ENCODE results near the gene FADS3. TPM values are rescaled to one million over a fixed set of nuclear protein-coding genes. Genes with fewer than 3 reads are reported as not detected.

FADS3 gene
- total RNA-seq, 6 donors from 2014 or later: 34.4 to 138 (median 106) TPM

- H3K4me3 ChIP-seq: no peak overlapping the region
- no peaks in the 10 kb centered on the region for H3K36me3 ChIP-seq
- peaks cover 23 to 43% (median 28%) of the 10 kb centered on the region in 4 donors for H3K4me1 ChIP-seq
- no peak for DNase-seq
- peaks cover 0 to 8% (median 3%) of the 10 kb centered on the region in 4 donors for H3K27me3 ChIP-seq
- TF ChIP-seq EP300 (IDR thresholded peaks at IDR 0.05) (no peak), CTCF (IDR thresholded peaks at IDR 0.05) (no peak), POLR2A (IDR thresholded peaks at IDR 0.05) (no peak), POLR2AphosphoS5 (IDR thresholded peaks at IDR 0.05) (no peak)
- H3K27ac ChIP-seq: peak overlapping the region in 1 of 4 donors; percentile 15
- H3K9me3 ChIP-seq: no peaks in the 10 kb centered on the region
- no peak for ATAC-seq (ENCODE audit: low FRiP score in 2 of 2)
- 68 to 76% methylated on average over 6 of the region's 6 CpGs for WGBS, 2 donors
These were observed 27.8 kb upstream of the FADS3 start for GRCh38 chr11:61918938-61919704.

- Histone ChIP-seq H3K27ac (peak overlapping the region in 1 of 4 donors; percentile 72), H3K9me3 (no peaks in the 10 kb centered on the region), H3K27me3 (peaks cover 0 to 8% (median 3%) of the 10 kb centered on the region in 4 donors), H3K4me3 (no peak overlapping the region), H3K36me3 (no peaks in the 10 kb centered on the region), H3K4me1 (peaks cover 17 to 39% (median 24%) of the 10 kb centered on the region in 4 donors)
- WGBS, 2 donors: 82 to 84% methylated on average over 14 of the region's 14 CpGs
- DNase-seq (no peak), ATAC-seq (ENCODE audit: low FRiP score in 2 of 2) (no peak)
- no peak for TF ChIP-seq CTCF (IDR thresholded peaks at IDR 0.05)
- TF ChIP-seq POLR2A (IDR thresholded peaks at IDR 0.05): no peak
- no peak for TF ChIP-seq EP300 (IDR thresholded peaks at IDR 0.05)
- TF ChIP-seq POLR2AphosphoS5 (IDR thresholded peaks at IDR 0.05): no peak
These were observed 27.0 kb upstream of the FADS3 start for GRCh38 chr11:61918251-61918937.

- DNase-seq (peak; percentile 53 to 93), ATAC-seq (ENCODE audit: low FRiP score in 2 of 2) (peak in 1 of 2 donors; percentile 89)
- Histone ChIP-seq H3K27ac (peak within 1 kb of the TSS in 3 of 4 donors; percentile 37 to 77 (median 72)), H3K4me1 (peaks cover 12 to 36% (median 18%) of the 10 kb centered on the region in 4 donors), H3K27me3 (peaks cover 0 to 8% (median 3%) of the 10 kb centered on the region in 4 donors), H3K36me3 (no peaks in the 10 kb centered on the region), H3K9me3 (no peaks in the 10 kb centered on the region), H3K4me3 (peak within 1 kb of the TSS; percentile 40 to 64 (median 61))
- 3 to 7% methylated on average over 10 to 47 of the region's 74 CpGs for WGBS, 2 donors
- TF ChIP-seq EP300 (IDR thresholded peaks at IDR 0.05) (no peak), POLR2A (IDR thresholded peaks at IDR 0.05) (peak in 2 of 4 donors; percentile 13 to 48), CTCF (IDR thresholded peaks at IDR 0.05) (peak in 1 of 6 experiments; percentile 24), POLR2AphosphoS5 (IDR thresholded peaks at IDR 0.05) (peak in 1 of 2 donors; percentile 6)
These were observed 26.2 kb upstream of the FADS3 start, which contains the start of gene RAB3IL1 for GRCh38 chr11:61917334-61918109. RAB3IL1 (minus strand) TSS chr11:61917566; CDS start chr11:61917367, 199 bp downstream.

- ATAC-seq (ENCODE audit: low FRiP score in 2 of 2): no peak
- peaks cover 0 to 8% (median 3%) of the 10 kb centered on the region in 4 donors for H3K27me3 ChIP-seq
- 10 to 26% methylated on average over 10 to 13 of the region's 32 CpGs for WGBS, 2 donors
These were observed 25.5 kb upstream of the FADS3 start for GRCh38 chr11:61916737-61917333.

More at GRCh38 chr11:61916737-61917333, 25.5 kb upstream of the FADS3 start:
- TF ChIP-seq POLR2A (IDR thresholded peaks at IDR 0.05) (no peak), POLR2AphosphoS5 (IDR thresholded peaks at IDR 0.05) (no peak), EP300 (IDR thresholded peaks at IDR 0.05) (no peak), CTCF (IDR thresholded peaks at IDR 0.05) (no peak)
- Histone ChIP-seq H3K36me3 (no peaks in the 10 kb centered on the region), H3K27ac (peak overlapping the region in 3 of 4 donors; percentile 37 to 77 (median 72)), H3K9me3 (no peaks in the 10 kb centered on the region), H3K4me3 (peak overlapping the region; percentile 40 to 64 (median 61)), H3K4me1 (peaks cover 9 to 34% (median 18%) of the 10 kb centered on the region in 4 donors)
- peak; percentile 22 to 82 for DNase-seq

Measured in upper lobe of left lung (tissue), 6 donors.